ENCODE results near the gene PPM1H. TPM values are rescaled to one million over a fixed set of nuclear protein-coding genes. Genes with fewer than 3 reads are reported as not detected.
"Not testable (repeated sequence)": the region's sequence is repeated elsewhere in the genome, so short reads cannot be mapped to it uniquely, and the experiment has no call there.

The PPM1H gene
- total RNA-seq, 2 experiments from 2014 or later = 0.07 TPM; not detected in 1

GRCh38 chr12:62730649-62731048 is 204.3 kb downstream of the PPM1H start:
- no peak overlapping the region for H3K4me3 Mint-ChIP-seq
- ChIA-PET CTCF (no interaction called here), POLR2A (no interaction called here)
- no peak for DNase-seq
- intact Hi-C loops (cut with micrococcal nuclease) = no loop called here
- no peaks in the 10 kb centered on the region for H3K36me3 Mint-ChIP-seq (ENCODE audit: low read depth)
- no peak for ATAC-seq
- H3K4me1 Mint-ChIP-seq (ENCODE audit: low read depth) = peaks cover 9% of the 10 kb centered on the region
- no peaks in the 10 kb centered on the region for H3K9me3 Mint-ChIP-seq
- peaks cover 3% of the 10 kb centered on the region for H3K27me3 Mint-ChIP-seq
- TF ChIP-seq CTCF (IDR thresholded peaks at IDR 0.05) = no peak
- no peak overlapping the region for H3K27ac Mint-ChIP-seq

- POLR2A ChIA-PET; CTCF ChIA-PET; H3K4me1 Mint-ChIP-seq (ENCODE audit: low read depth); H3K27me3 Mint-ChIP-seq; ATAC-seq; intact Hi-C loops (cut with micrococcal nuclease); DNase-seq; H3K36me3 Mint-ChIP-seq (ENCODE audit: low read depth); H3K4me3 Mint-ChIP-seq; H3K9me3 Mint-ChIP-seq; H3K27ac Mint-ChIP-seq: not testable (repeated sequence)
Observed at GRCh38 chr12:62729579-62730544, 205.1 kb downstream of the PPM1H start.

GRCh38 chr12:62728741-62729140 is 206.2 kb downstream of the PPM1H start:
- no peaks in the 10 kb centered on the region for H3K36me3 Mint-ChIP-seq (ENCODE audit: low read depth)
- H3K4me3 Mint-ChIP-seq = no peak overlapping the region
- H3K27ac Mint-ChIP-seq = no peak overlapping the region
- H3K27me3 Mint-ChIP-seq = peaks cover 3% of the 10 kb centered on the region
- intact Hi-C loops (cut with micrococcal nuclease) = no loop called here
- H3K4me1 Mint-ChIP-seq (ENCODE audit: low read depth) = peaks cover 5% of the 10 kb centered on the region
- POLR2A ChIA-PET = no interaction called here
- no peaks in the 10 kb centered on the region for H3K9me3 Mint-ChIP-seq
- no peak for DNase-seq
- no peak for ATAC-seq
- TF ChIP-seq CTCF (IDR thresholded peaks at IDR 0.05) = no peak
- CTCF ChIA-PET = no interaction called here

- H3K27ac Mint-ChIP-seq = no peak overlapping the region
- no peaks in the 10 kb centered on the region for H3K4me1 Mint-ChIP-seq (ENCODE audit: low read depth)
- no peak for DNase-seq
- no peaks in the 10 kb centered on the region for H3K36me3 Mint-ChIP-seq (ENCODE audit: low read depth)
- no peaks in the 10 kb centered on the region for H3K9me3 Mint-ChIP-seq
- no peak overlapping the region for H3K4me3 Mint-ChIP-seq
- ATAC-seq = no peak
- H3K27me3 Mint-ChIP-seq = no peaks in the 10 kb centered on the region
- no peak for TF ChIP-seq CTCF (IDR thresholded peaks at IDR 0.05)
- ChIA-PET CTCF (no interaction called here), POLR2A (no interaction called here)
- intact Hi-C loops (cut with micrococcal nuclease) = no loop called here
Observed at GRCh38 chr12:62726471-62726980, 208.4 kb downstream of the PPM1H start.

- ChIA-PET POLR2A (no interaction called here), CTCF (no interaction called here)
- no peak overlapping the region for H3K27ac Mint-ChIP-seq
- H3K4me3 Mint-ChIP-seq = no peak overlapping the region
- intact Hi-C loops (cut with micrococcal nuclease) = no loop called here
- H3K36me3 Mint-ChIP-seq (ENCODE audit: low read depth) = no peaks in the 10 kb centered on the region
- no peak for TF ChIP-seq CTCF (IDR thresholded peaks at IDR 0.05)
- ATAC-seq = no peak
- no peaks in the 10 kb centered on the region for H3K9me3 Mint-ChIP-seq
- no peaks in the 10 kb centered on the region for H3K27me3 Mint-ChIP-seq
- H3K4me1 Mint-ChIP-seq (ENCODE audit: low read depth) = no peaks in the 10 kb centered on the region
- no peak for DNase-seq
Observed at GRCh38 chr12:62725781-62726180, 209.2 kb downstream of the PPM1H start.

All from activated CD8-positive, alpha-beta T cell treated with anti-CD3 and anti-CD28 coated beads for 36 hours (primary cell).